ENCODE data around the gene SCN9A. TPM values are rescaled to one million over a fixed set of nuclear protein-coding genes. Genes with fewer than 3 reads are reported as not detected.
"Not testable (repeated sequence)": the region's sequence is repeated elsewhere in the genome, so short reads cannot be mapped to it uniquely, and the experiment has no call there.

SCN9A gene
- total RNA-seq, 1 donor from 2014 or later = 0.13 TPM

DNA sequence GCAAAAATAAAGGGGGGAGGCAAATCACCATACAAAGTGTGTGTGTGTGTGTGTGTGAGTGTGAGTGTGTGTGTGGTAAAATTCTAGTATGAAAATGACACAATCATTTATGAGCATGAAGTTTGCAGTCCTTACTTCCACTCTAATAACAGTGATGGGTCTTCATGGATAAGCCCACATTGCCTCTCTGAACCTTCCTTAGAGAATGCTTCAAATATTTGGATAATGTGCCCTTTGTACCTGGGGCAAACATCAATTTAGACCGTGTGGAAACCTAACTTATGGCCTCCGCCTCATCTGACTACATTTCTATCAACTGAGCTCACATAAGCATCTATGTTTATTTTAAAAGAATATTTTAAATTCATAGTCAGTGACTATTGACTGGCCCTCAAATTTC lies 3.7 kb downstream of the SCN9A start:
- intact Hi-C loops (cut with micrococcal nuclease) = loop anchor here (10.0 kb wide), 1 partner anchor 417 kb away; the partner anchor contains the start of gene TTC21B
- Mint-ChIP-seq H3K27me3 (ENCODE audit: insufficient read depth) (peaks cover 30% of the 10 kb centered on the region), H3K4me1 (ENCODE audit: low read depth) (peaks cover 24% of the 10 kb centered on the region)

DNA sequence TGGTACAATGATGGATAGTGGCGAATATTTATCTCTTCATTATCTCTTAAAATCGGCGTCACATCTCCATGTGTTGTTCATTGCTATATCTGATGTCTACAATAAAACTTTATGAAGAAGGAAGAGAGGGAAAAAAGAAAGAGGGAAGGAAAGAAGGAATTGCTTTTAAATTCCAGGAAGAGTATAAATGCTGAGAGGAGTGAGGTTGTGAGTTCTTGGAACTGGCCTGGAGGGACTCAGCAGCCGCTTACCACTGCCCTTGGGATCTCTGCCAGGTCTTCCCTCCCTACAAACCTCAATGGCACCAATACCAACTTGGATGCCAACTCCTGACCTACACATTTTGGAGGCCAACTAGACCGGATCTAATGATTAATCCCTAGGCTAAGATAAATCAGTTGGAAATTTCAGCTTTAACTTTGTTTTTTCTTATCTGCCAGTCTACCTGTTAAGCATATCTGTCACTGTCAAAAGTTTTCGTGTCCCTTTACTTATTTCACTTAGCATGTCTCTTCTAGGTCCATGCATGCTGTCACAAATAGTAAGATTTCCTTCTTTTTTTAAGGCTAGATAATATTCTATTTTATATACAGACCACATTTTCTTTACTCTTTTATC lies 9.8 kb downstream of the SCN9A start:
- Mint-ChIP-seq H3K4me3 (no peak overlapping the region), H3K27ac (no peak overlapping the region), H3K36me3 (ENCODE audit: low read depth) (no peaks in the 10 kb centered on the region), H3K27me3 (ENCODE audit: insufficient read depth) (no peaks in the 10 kb centered on the region), H3K4me1 (ENCODE audit: low read depth) (no peaks in the 10 kb centered on the region), H3K9me3 (no peaks in the 10 kb centered on the region)
- intact Hi-C loops (cut with micrococcal nuclease) = no loop called here
- no peak for DNase-seq (ENCODE audit: low spot score)

More for the DNA sequence above, 3.7 kb downstream of the SCN9A start:
- no peaks in the 10 kb centered on the region for H3K9me3 Mint-ChIP-seq
- no peaks in the 10 kb centered on the region for H3K36me3 Mint-ChIP-seq (ENCODE audit: low read depth)
- H3K27ac Mint-ChIP-seq = no peak overlapping the region
- DNase-seq (ENCODE audit: low spot score) = no peak
- H3K4me3 Mint-ChIP-seq = no peak overlapping the region

DNA sequence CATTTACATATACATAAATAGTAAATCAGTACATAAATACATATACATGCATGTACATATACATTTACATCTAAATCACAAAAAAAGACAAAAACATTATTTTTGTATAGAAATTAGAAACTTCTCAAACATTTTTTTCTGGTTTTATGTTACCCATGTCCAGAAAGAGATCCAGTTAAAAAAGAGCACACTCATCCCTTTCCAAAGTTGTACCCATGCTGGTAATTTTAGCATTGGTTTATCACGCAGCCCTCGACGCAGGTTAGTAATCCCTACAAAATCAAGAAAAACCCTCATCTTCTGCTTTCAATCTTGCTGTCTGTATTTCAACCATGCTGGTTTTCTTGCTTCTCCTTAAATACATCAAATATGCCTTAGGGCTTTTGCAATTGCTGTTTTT lies 10.5 kb downstream of the SCN9A start:
- H3K36me3 Mint-ChIP-seq (ENCODE audit: low read depth) = no peaks in the 10 kb centered on the region
- no peaks in the 10 kb centered on the region for H3K27me3 Mint-ChIP-seq (ENCODE audit: insufficient read depth)
- no peak overlapping the region for H3K4me3 Mint-ChIP-seq
- no peaks in the 10 kb centered on the region for H3K4me1 Mint-ChIP-seq (ENCODE audit: low read depth)
- H3K27ac Mint-ChIP-seq = no peak overlapping the region
- intact Hi-C loops (cut with micrococcal nuclease) = no loop called here
- no peaks in the 10 kb centered on the region for H3K9me3 Mint-ChIP-seq
- DNase-seq (ENCODE audit: low spot score) = no peak

DNA sequence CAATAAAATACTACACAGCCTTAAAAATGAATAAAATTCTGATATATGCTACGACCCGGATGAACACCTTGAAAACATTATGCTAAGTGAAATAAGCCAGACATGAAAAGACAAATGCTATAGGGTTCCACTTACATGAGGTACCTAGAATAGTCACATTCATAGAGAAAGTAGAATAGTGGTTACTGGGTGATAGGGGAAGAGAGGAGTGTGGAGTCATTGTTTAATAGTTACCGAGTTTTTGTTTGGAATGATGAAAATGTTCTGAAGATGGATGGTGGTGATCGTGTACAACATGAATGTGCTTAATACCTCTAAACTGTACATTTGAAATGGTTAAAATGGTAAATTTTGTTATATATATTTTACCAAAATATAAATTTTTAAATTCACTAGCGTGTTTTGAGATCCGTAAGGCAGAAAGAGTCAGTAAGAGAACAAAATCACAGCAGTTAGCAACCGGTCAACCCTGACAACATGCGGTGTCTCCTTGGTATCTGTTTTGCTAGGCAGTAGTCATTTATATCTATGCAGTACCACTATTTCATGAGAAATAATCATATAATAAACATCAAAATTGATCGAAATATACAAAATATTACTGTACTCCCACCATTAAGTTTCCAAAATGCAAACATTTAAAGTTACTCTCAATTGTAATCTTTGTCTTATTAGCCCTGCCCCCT lies 11.1 kb downstream of the SCN9A start:
- Mint-ChIP-seq H3K27ac (no peak overlapping the region), H3K4me1 (ENCODE audit: low read depth) (no peaks in the 10 kb centered on the region), H3K27me3 (ENCODE audit: insufficient read depth) (no peaks in the 10 kb centered on the region), H3K36me3 (ENCODE audit: low read depth) (no peaks in the 10 kb centered on the region), H3K4me3 (no peak overlapping the region), H3K9me3 (no peaks in the 10 kb centered on the region)
- DNase-seq (ENCODE audit: low spot score) = no peak
- intact Hi-C loops (cut with micrococcal nuclease) = no loop called here

DNA sequence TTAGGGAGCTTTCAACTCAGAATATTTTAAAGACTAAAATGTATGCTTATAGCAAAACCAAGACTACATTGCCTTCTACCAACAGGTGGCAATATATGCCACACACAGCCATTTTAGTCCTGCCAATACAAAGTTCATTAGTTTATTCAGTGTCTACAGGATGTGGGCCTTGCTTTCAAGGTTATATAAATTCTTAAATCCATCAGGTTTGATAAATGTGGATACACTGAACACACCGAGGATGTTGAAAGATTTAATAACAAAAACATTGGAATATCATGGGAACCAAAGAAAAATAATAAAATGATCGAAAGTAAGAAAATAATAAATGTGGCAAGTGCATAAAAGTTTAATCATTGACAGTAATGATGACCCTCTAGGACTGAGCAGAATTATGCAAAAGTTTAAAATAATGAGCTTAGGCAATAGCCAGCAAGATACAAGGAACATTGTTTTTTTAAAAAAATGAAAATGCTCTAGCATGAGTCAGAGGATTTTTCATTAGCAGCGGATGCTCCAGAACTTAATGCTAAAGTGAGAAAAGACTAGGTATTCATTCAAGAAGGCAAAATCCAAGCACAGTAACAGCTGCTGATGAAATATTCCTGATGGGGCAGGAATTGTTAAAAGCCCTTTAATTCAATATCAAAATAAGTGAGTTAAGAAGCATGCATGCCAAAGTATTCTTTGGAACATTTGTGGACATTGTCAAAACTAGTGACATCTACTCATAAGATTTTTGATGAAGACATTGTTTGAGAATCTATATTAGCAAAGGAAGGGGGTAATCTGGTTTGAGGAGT lies 14.2 kb downstream of the SCN9A start:
- Mint-ChIP-seq H3K27me3 (ENCODE audit: insufficient read depth) (no peaks in the 10 kb centered on the region), H3K4me1 (ENCODE audit: low read depth) (no peaks in the 10 kb centered on the region), H3K27ac (no peak overlapping the region), H3K4me3 (no peak overlapping the region), H3K36me3 (ENCODE audit: low read depth) (no peaks in the 10 kb centered on the region), H3K9me3 (no peaks in the 10 kb centered on the region)
- no peak for DNase-seq (ENCODE audit: low spot score)
- intact Hi-C loops (cut with micrococcal nuclease) = loop anchor here (1.0 to 2.0 kb wide), 2 partner anchors 23 to 155 kb away; no protein-coding TSS in a partner anchor

DNA sequence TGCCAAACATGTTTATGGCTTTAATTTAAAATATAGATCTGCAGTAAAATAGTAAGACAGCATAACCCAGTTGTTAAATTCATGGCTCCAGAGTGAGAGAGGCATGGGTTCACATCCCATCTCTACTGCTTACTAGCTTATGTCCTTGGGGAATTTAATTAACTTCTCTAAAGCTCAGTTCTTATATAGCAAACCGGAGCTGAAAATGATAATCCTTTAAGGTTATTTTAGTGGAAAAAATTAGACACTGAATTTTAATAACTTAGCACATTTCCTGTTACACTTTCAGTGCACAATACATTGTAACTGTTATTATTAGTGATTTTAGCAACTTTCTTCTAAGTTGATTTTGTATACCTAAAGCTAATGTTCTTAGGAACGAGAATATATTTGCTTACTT lies 14.8 kb downstream of the SCN9A start:
- H3K27me3 Mint-ChIP-seq (ENCODE audit: insufficient read depth) = no peaks in the 10 kb centered on the region
- no peaks in the 10 kb centered on the region for H3K4me1 Mint-ChIP-seq (ENCODE audit: low read depth)
- no peak overlapping the region for H3K4me3 Mint-ChIP-seq
- H3K27ac Mint-ChIP-seq = no peak overlapping the region
- DNase-seq (ENCODE audit: low spot score) = no peak
- H3K9me3 Mint-ChIP-seq = no peaks in the 10 kb centered on the region
- no peaks in the 10 kb centered on the region for H3K36me3 Mint-ChIP-seq (ENCODE audit: low read depth)
- intact Hi-C loops (cut with micrococcal nuclease) = loop anchor here (1.0 to 2.0 kb wide), 2 partner anchors 23 to 156 kb away; no protein-coding TSS in a partner anchor

DNA sequence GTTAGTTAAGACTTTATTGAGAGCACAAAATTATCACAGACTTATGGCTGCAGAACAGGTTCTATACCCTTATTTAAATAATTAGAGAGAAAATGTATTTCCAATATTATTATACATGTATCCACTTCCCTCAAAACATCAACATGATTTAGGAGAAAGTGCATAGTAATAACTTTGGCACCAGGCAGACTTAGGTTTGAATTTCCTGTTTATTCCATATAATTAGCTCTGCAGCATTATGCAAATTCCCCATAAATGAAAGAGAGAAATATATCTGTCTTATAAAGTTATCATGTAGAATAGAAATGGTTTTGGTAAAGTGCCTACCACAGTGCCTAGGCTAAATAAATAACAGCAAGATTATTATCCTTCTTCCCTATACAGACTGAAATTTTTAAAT lies 15.3 kb downstream of the SCN9A start:
- intact Hi-C loops (cut with micrococcal nuclease) = loop anchor here (2.0 kb wide), 1 partner anchor 156 kb away; no protein-coding TSS in a partner anchor
- no peaks in the 10 kb centered on the region for H3K4me1 Mint-ChIP-seq (ENCODE audit: low read depth)
- no peak for DNase-seq (ENCODE audit: low spot score)
- H3K27ac Mint-ChIP-seq = no peak overlapping the region
- no peaks in the 10 kb centered on the region for H3K36me3 Mint-ChIP-seq (ENCODE audit: low read depth)
- H3K4me3 Mint-ChIP-seq = no peak overlapping the region
- H3K27me3 Mint-ChIP-seq (ENCODE audit: insufficient read depth) = no peaks in the 10 kb centered on the region
- no peaks in the 10 kb centered on the region for H3K9me3 Mint-ChIP-seq

DNA sequence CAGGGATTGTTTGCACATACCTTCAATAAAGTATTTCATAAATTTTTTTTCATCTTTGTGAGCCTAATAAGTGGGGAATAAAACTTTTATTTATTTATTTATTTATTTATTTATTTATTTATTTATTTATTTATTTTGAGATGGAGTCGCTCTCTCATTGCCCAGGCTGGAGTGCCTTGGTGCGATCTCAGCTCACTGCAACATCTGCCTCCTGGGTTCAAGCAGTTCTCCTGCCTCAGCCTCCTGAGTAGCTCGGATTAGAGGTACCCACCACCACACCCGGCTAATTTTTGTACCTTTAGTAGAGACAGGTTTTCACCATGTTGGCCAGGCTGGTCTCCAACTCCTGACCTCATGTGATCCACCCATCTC lies 17.8 kb downstream of the SCN9A start:
- H3K27ac Mint-ChIP-seq; intact Hi-C loops (cut with micrococcal nuclease); H3K9me3 Mint-ChIP-seq; H3K36me3 Mint-ChIP-seq (ENCODE audit: low read depth); H3K4me1 Mint-ChIP-seq (ENCODE audit: low read depth); DNase-seq (ENCODE audit: low spot score); H3K4me3 Mint-ChIP-seq; H3K27me3 Mint-ChIP-seq (ENCODE audit: insufficient read depth): not testable (repeated sequence)

DNA sequence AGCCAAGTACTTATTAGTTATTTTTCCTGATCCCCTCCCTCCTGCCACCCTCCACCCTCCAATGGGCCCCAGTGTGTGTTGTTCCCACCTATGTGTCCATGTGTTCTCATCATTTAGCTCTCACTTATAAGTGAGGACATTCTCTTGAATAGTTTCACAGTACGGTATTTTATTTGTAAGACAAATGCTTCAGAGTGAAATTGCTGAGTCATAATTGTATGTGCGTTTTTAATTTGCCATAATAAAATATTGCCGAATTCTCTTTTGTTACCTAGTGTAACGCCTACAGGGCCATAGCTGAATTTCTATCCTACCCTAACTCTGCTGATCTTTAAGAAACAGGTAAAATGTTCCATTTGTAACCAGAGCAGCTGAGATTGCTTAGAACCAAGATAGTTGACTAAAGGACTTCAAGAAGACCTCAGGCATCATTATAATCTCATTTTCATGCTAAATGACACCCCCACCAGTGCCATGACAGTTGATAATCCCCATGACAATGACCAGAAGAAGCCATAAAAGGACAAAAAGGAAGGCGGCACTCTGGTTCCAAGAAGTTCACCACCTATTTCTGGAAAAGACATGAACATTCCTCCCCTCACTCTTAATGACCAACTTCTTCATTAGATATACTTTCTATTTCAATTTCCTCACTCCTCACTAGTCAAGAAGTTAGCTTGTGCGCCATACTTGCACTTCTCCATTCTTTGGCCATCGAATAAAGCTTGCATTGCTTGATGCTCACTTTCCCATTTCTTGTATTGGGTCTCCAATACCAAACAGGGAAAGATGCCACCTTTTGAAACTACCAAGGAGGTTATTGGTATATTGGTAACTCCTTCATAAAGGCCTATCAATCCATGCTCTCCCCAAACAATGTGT lies 18.4 kb downstream of the SCN9A start:
- intact Hi-C loops (cut with micrococcal nuclease) = no loop called here
- Mint-ChIP-seq H3K9me3 (no peaks in the 10 kb centered on the region), H3K4me1 (ENCODE audit: low read depth) (no peaks in the 10 kb centered on the region), H3K36me3 (ENCODE audit: low read depth) (no peaks in the 10 kb centered on the region), H3K4me3 (no peak overlapping the region), H3K27ac (no peak overlapping the region), H3K27me3 (ENCODE audit: insufficient read depth) (peaks cover 2% of the 10 kb centered on the region)
- no peak for DNase-seq (ENCODE audit: low spot score)

DNA sequence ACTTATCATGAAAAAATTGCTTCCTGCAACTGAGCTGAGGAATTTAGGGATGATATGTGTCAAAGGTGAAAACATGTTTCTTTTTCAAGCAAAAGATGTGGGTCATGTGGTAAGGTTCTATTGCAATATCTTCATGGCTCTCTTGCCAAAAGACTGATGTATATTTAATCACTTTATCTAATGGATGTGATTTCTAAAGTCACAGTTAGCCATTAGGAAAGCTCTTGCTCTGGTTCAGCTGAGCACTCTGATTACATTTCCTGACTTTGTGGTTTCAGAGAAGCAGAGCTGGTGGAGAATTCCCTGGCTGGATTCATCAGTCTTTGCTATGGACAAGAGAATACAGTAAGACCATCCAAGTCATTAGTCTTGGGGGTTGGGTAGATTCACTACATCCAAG lies 24.4 kb downstream of the SCN9A start:
- H3K27ac Mint-ChIP-seq = no peak overlapping the region
- intact Hi-C loops (cut with micrococcal nuclease) = loop anchor here (5.0 kb wide), 1 partner anchor 36 kb away; no protein-coding TSS in a partner anchor
- no peaks in the 10 kb centered on the region for H3K9me3 Mint-ChIP-seq
- DNase-seq (ENCODE audit: low spot score) = no peak
- peaks cover 2% of the 10 kb centered on the region for H3K27me3 Mint-ChIP-seq (ENCODE audit: insufficient read depth)
- no peaks in the 10 kb centered on the region for H3K36me3 Mint-ChIP-seq (ENCODE audit: low read depth)
- H3K4me3 Mint-ChIP-seq = no peak overlapping the region
- H3K4me1 Mint-ChIP-seq (ENCODE audit: low read depth) = no peaks in the 10 kb centered on the region

DNA sequence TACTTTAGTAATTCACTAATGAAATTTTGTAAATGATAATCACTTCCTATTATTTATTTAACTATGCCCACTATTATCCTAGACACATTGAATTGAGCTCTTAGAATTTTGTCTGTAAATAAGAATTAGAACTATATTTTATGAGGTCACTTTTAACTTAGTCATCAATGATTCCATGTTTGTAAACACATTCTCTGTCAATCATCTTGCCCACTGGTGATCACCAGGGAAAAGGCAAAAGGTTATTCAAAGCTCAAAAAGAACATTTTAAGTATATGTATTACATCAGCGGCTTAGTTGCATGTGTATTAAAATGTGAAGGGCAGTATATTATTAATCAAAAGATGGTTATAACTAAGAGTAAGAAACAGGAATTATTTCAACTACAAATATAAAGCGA lies 25.2 kb downstream of the SCN9A start:
- peaks cover 2% of the 10 kb centered on the region for H3K27me3 Mint-ChIP-seq (ENCODE audit: insufficient read depth)
- no peak for DNase-seq (ENCODE audit: low spot score)
- intact Hi-C loops (cut with micrococcal nuclease) = loop anchor here (5.0 kb wide), 1 partner anchor 37 kb away; no protein-coding TSS in a partner anchor
- H3K4me3 Mint-ChIP-seq = no peak overlapping the region
- no peaks in the 10 kb centered on the region for H3K4me1 Mint-ChIP-seq (ENCODE audit: low read depth)
- no peaks in the 10 kb centered on the region for H3K9me3 Mint-ChIP-seq
- H3K36me3 Mint-ChIP-seq (ENCODE audit: low read depth) = no peaks in the 10 kb centered on the region
- no peak overlapping the region for H3K27ac Mint-ChIP-seq

DNA sequence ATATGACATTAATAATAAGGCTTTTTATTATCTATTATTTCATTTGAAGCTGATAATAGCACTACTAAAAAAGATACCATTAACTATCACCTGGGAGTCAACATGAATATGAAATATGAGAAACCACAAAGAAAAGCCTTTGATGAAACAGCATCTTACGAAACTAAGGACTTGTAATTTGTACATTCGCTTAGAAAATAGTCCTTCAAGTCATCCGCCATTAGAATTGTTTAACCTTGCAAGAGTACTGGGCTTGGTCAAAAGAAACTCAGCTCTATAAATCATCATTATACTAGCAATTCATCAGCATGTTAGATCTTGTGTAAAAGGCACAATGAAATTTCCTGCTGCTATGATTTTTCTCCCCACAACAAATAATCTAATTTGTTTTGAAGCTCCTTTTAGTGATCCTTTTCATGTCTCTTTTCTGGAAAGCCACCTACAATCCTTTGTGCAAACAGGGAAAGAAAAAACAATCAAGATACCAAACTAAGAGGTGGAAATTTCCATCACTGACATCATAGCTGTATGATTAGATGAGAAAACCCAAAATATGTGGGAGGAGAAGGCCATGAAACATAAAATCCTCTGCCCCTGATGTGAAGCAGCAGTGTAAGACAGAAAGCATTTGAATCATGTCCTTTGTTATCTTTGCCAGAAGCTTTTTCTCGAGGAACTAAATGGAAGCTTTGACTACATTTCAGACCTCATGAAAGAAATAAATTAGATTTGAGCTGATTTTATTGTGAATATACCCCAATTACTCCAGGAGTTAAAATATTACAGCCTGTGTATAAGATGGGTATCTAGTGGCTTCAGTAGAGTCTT lies 31.2 kb downstream of the SCN9A start:
- no peaks in the 10 kb centered on the region for H3K9me3 Mint-ChIP-seq
- H3K4me3 Mint-ChIP-seq = no peak overlapping the region
- H3K27me3 Mint-ChIP-seq (ENCODE audit: insufficient read depth) = peaks cover 2% of the 10 kb centered on the region
- no peaks in the 10 kb centered on the region for H3K36me3 Mint-ChIP-seq (ENCODE audit: low read depth)
- no peak overlapping the region for H3K27ac Mint-ChIP-seq
- intact Hi-C loops (cut with micrococcal nuclease) = no loop called here
- no peak for DNase-seq (ENCODE audit: low spot score)
- no peaks in the 10 kb centered on the region for H3K4me1 Mint-ChIP-seq (ENCODE audit: low read depth)

Measured in activated T-helper 1 cell treated with anti-CD3 and anti-CD28 coated beads, Interleukin-12 subunit alpha, Interleukin-12 subunit beta, Interleukin-2, Interleukin-4 antibody, amounts not matched to agents 30 ng/mL and 10 ng/mL and 1 ng/mL, durations not matched to agents 14 hours and 24 hours and 36 hours (primary cell).